Ovary (tissue), 3 donors: Measurements from ENCODE around the gene MORN1.

Experiments used
- EP300 ChIP-seq: sonication (generic); formaldehyde crosslinking; IDR thresholded peaks from one replicate; pipeline ENCODE4 v1.6.1; 2017; ENCODE audit warnings: antibody characterized with exemption
- POLR2A ChIP-seq: fragments of 450-650 bp; IDR thresholded peaks from one replicate; pipeline ENCODE4 v1.6.1; 2017; ENCODE audit warnings: antibody characterized with exemption, mild to moderate bottlenecking, moderate library complexity
- TF ChIP-seq, protein P1 (sequence below), 3 donors: fragments of 450-650 bp in 2 of 3; fragments of 200-600 bp in 1 of 3; IDR thresholded peaks; one replicate each; pipeline versions ENCODE4 v1.5.1 to v1.8.0; 2016 to 2022; ENCODE audit warnings: antibody characterized with exemption in 3 of 3, mild to moderate bottlenecking in 1 of 3
- donor health status: DM: no; HTN: no; CAD: no.

DNA sequence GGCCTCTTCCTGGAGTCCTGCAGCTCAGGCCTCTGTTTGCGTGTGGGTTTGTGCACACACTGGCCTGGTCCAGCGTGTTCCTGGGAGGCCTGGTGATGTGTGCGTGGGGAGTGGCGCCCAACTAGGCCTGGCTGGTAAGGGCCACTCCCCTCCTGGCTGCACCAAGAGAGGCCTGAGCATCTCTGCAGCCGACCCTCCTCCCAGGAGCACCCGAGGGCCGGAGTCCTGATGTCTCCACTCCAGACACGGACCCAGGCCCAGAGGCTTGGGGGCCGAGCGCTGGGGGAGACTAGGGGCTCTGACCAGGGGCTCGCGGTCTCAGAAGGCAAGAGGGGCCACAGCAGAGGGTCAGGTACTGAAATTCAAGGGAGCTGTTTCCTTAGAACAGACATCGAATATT is 33.3 kb downstream of the MORN1 start:
- TF ChIP-seq, protein P1, sequence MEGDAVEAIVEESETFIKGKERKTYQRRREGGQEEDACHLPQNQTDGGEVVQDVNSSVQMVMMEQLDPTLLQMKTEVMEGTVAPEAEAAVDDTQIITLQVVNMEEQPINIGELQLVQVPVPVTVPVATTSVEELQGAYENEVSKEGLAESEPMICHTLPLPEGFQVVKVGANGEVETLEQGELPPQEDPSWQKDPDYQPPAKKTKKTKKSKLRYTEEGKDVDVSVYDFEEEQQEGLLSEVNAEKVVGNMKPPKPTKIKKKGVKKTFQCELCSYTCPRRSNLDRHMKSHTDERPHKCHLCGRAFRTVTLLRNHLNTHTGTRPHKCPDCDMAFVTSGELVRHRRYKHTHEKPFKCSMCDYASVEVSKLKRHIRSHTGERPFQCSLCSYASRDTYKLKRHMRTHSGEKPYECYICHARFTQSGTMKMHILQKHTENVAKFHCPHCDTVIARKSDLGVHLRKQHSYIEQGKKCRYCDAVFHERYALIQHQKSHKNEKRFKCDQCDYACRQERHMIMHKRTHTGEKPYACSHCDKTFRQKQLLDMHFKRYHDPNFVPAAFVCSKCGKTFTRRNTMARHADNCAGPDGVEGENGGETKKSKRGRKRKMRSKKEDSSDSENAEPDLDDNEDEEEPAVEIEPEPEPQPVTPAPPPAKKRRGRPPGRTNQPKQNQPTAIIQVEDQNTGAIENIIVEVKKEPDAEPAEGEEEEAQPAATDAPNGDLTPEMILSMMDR (IDR thresholded peaks at IDR 0.05): no peak
- TF ChIP-seq POLR2A (no peak), EP300 (no peak)
